Measurements from ENCODE around the gene FEZF1.
"Not testable (repeated sequence)": the region's sequence is repeated elsewhere in the genome, so short reads cannot be mapped to it uniquely, and the experiment has no call there.

The FEZF1 gene

GRCh38 chr7:122298131-122298530 lies 6.4 kb downstream of the FEZF1 start:
- no peak for FAIRE-seq
- peak; percentile 24 for TF ChIP-seq CTCF (IDR thresholded peaks at IDR 0.05; ENCODE audit: insufficient read depth, missing control alignments)

GRCh38 chr7:122291189-122291588 lies 13.4 kb downstream of the FEZF1 start:
- DNase-seq (ENCODE audit: insufficient read length, low spot score): no peak

More at GRCh38 chr7:122298131-122298530, 6.4 kb downstream of the FEZF1 start:
- no peak for DNase-seq (ENCODE audit: insufficient read length, low spot score)

GRCh38 chr7:122290476-122290875 lies 14.1 kb downstream of the FEZF1 start:
- no peak for FAIRE-seq
- peak; percentile 32 for TF ChIP-seq CTCF (IDR thresholded peaks at IDR 0.05; ENCODE audit: insufficient read depth, missing control alignments)
- no peak for DNase-seq (ENCODE audit: insufficient read length, low spot score)

More at GRCh38 chr7:122291189-122291588, 13.4 kb downstream of the FEZF1 start:
- no peak for TF ChIP-seq CTCF (IDR thresholded peaks at IDR 0.05; ENCODE audit: insufficient read depth, missing control alignments)
- no peak for FAIRE-seq

GRCh38 chr7:122289426-122289825 lies 15.1 kb downstream of the FEZF1 start:
- FAIRE-seq (no peak), DNase-seq (ENCODE audit: insufficient read length, low spot score) (no peak)
- TF ChIP-seq CTCF (IDR thresholded peaks at IDR 0.05; ENCODE audit: insufficient read depth, missing control alignments): no peak

- DNase-seq (ENCODE audit: insufficient read length, low spot score); FAIRE-seq: not testable (repeated sequence)
Measured at GRCh38 chr7:122284608-122285007, 19.9 kb downstream of the FEZF1 start.

- FAIRE-seq (no peak), DNase-seq (ENCODE audit: insufficient read length, low spot score) (no peak)
- no peak for TF ChIP-seq CTCF (IDR thresholded peaks at IDR 0.05; ENCODE audit: insufficient read depth, missing control alignments)
Measured at GRCh38 chr7:122273117-122273516, 31.4 kb downstream of the FEZF1 start.

- TF ChIP-seq CTCF (IDR thresholded peaks at IDR 0.05; ENCODE audit: insufficient read depth, missing control alignments): no peak
- FAIRE-seq: no peak
- no peak for DNase-seq (ENCODE audit: insufficient read length, low spot score)
Measured at GRCh38 chr7:122269241-122269640, 35.3 kb downstream of the FEZF1 start.

GRCh38 chr7:122268101-122268500 lies 36.4 kb downstream of the FEZF1 start:
- FAIRE-seq: no peak
- DNase-seq (ENCODE audit: insufficient read length, low spot score): no peak
- TF ChIP-seq CTCF (IDR thresholded peaks at IDR 0.05; ENCODE audit: insufficient read depth, missing control alignments): no peak
